ENCODE results near the gene NBEA. TPM values are rescaled to one million over a fixed set of nuclear protein-coding genes. Genes with fewer than 3 reads are reported as not detected.
A peak's percentile ranks its signal among the peaks of the same experiment; 100 is the strongest.

The NBEA gene
- total RNA-seq, 6 experiments from 2014 or later: 5.6 to 9.6 (median 6.9) TPM

- TF ChIP-seq CTCF (IDR thresholded peaks at IDR 0.05): peak; percentile 52
- H3K4me3 Mint-ChIP-seq: no peak overlapping the region
- H3K9me3 Mint-ChIP-seq: no peaks in the 10 kb centered on the region
- H3K27ac Mint-ChIP-seq: no peak overlapping the region
- H3K4me1 Mint-ChIP-seq (ENCODE audit: low read depth): no peaks in the 10 kb centered on the region
- no peak for DNase-seq
- no peaks in the 10 kb centered on the region for H3K36me3 Mint-ChIP-seq (ENCODE audit: low read depth)
- H3K27me3 Mint-ChIP-seq (ENCODE audit: insufficient read depth): no peaks in the 10 kb centered on the region
These were observed 268.2 kb downstream of the NBEA start for GRCh38 chr13:35210261-35210660.

GRCh38 chr13:35211949-35212348, 269.9 kb downstream of the NBEA start:
- H3K4me3 Mint-ChIP-seq: no peak overlapping the region
- no peak for DNase-seq
- no peak for TF ChIP-seq CTCF (IDR thresholded peaks at IDR 0.05)
- H3K27me3 Mint-ChIP-seq (ENCODE audit: insufficient read depth): no peaks in the 10 kb centered on the region
- H3K9me3 Mint-ChIP-seq: no peaks in the 10 kb centered on the region
- no peaks in the 10 kb centered on the region for H3K36me3 Mint-ChIP-seq (ENCODE audit: low read depth)
- H3K4me1 Mint-ChIP-seq (ENCODE audit: low read depth): no peaks in the 10 kb centered on the region
- no peak overlapping the region for H3K27ac Mint-ChIP-seq

GRCh38 chr13:35213911-35214310, 271.8 kb downstream of the NBEA start:
- DNase-seq: no peak
- Mint-ChIP-seq H3K27me3 (ENCODE audit: insufficient read depth) (no peaks in the 10 kb centered on the region), H3K9me3 (no peaks in the 10 kb centered on the region), H3K4me3 (no peak overlapping the region), H3K36me3 (ENCODE audit: low read depth) (no peaks in the 10 kb centered on the region), H3K27ac (no peak overlapping the region), H3K4me1 (ENCODE audit: low read depth) (no peaks in the 10 kb centered on the region)
- TF ChIP-seq CTCF (IDR thresholded peaks at IDR 0.05): no peak

GRCh38 chr13:35216131-35216530, 274.1 kb downstream of the NBEA start:
- Mint-ChIP-seq H3K27me3 (ENCODE audit: insufficient read depth) (no peaks in the 10 kb centered on the region), H3K36me3 (ENCODE audit: low read depth) (no peaks in the 10 kb centered on the region), H3K27ac (no peak overlapping the region), H3K4me3 (no peak overlapping the region), H3K4me1 (ENCODE audit: low read depth) (no peaks in the 10 kb centered on the region), H3K9me3 (0 out of 2 replicates have a peak, but pooled peaks cover 5% of the 10 kb centered on the region)
- DNase-seq: no peak
- no peak for TF ChIP-seq CTCF (IDR thresholded peaks at IDR 0.05)

GRCh38 chr13:35219021-35219420, 277.0 kb downstream of the NBEA start:
- no peak for DNase-seq
- Mint-ChIP-seq H3K9me3 (0 out of 2 replicates have a peak, but pooled peaks cover 5% of the 10 kb centered on the region), H3K27ac (no peak overlapping the region), H3K36me3 (ENCODE audit: low read depth) (no peaks in the 10 kb centered on the region), H3K4me1 (ENCODE audit: low read depth) (no peaks in the 10 kb centered on the region), H3K27me3 (ENCODE audit: insufficient read depth) (no peaks in the 10 kb centered on the region), H3K4me3 (no peak overlapping the region)
- no peak for TF ChIP-seq CTCF (IDR thresholded peaks at IDR 0.05)

- Mint-ChIP-seq H3K27me3 (ENCODE audit: insufficient read depth) (no peaks in the 10 kb centered on the region), H3K4me3 (no peak overlapping the region), H3K36me3 (ENCODE audit: low read depth) (no peaks in the 10 kb centered on the region), H3K27ac (no peak overlapping the region), H3K4me1 (ENCODE audit: low read depth) (no peaks in the 10 kb centered on the region), H3K9me3 (0 out of 2 replicates have a peak, but pooled peaks cover 5% of the 10 kb centered on the region)
- DNase-seq: no peak
- no peak for TF ChIP-seq CTCF (IDR thresholded peaks at IDR 0.05)
These were observed 283.1 kb downstream of the NBEA start for GRCh38 chr13:35225159-35225558.

All from HFFc6 (cell line).